IMR-90 (cell line): ENCODE data around the gene CD151. TPM values are rescaled to one million over a fixed set of nuclear protein-coding genes. Genes with fewer than 3 reads are reported as not detected.

Experiments used
- ATAC-seq: fragments of 200-7000 bp; cut with Tn5 transposase; 2 replicates; pipeline ENCODE4 v1.9.1; 2020; ENCODE audit warnings: low read depth, mild to moderate bottlenecking, moderate library complexity
- BruUV-seq: library from RNA; stranded (reverse); fragments of 400-500 nt; replicated peaks from 2 replicates; lab custom pipeline; 2021; lab: Mats Ljungman, UMichigan
- CTCF ChIA-PET: fragments of 300-600 bp; formaldehyde crosslinking; extraction: SDS; loops from one replicate; lab custom pipeline; 2021; ENCODE audit warnings: antibody characterized with exemption; lab: Yijun Ruan, JAX
- POLR2A ChIA-PET: fragments of 300-600 bp; sonication (Branson Sonifier 250); formaldehyde crosslinking; loops from one replicate; lab custom pipeline; 2022; ENCODE audit warnings: antibody characterized with exemption; ENCODE audit not compliant: unreplicated experiment; lab: Charles Lee
- DNase-seq: peaks from one replicate; pipeline ENCODE4 v3.0.0; 2013
- H2AFZ ChIP-seq: replicated peaks from 2 replicates; pipeline ENCODE3; 2013; ENCODE audit warnings: low read length, mild to moderate bottlenecking; ENCODE audit not compliant: poor library complexity
- H2AK5ac ChIP-seq: 2 replicates; pipeline ENCODE4 v1.6.1; 2013; ENCODE audit warnings: low read depth, low read length, inconsistent platforms
- H2AK9ac ChIP-seq: replicated peaks from 2 replicates; pipeline ENCODE3; 2013; ENCODE audit warnings: mild to moderate bottlenecking, low read depth, low read length, moderate library complexity; ENCODE audit not compliant: poor library complexity
- H2BK120ac ChIP-seq: 2 replicates; pipeline ENCODE4 v1.6.1; 2013; ENCODE audit warnings: low read depth, low read length, inconsistent platforms
- H2BK15ac ChIP-seq: 3 replicates; pipeline ENCODE4 v1.6.1; 2013; ENCODE audit warnings: low read depth, low read length, inconsistent platforms
- H2BK20ac ChIP-seq: 2 replicates; pipeline ENCODE4 v1.6.1; 2013; ENCODE audit warnings: low read depth, mild to moderate bottlenecking, inconsistent platforms, low read length, moderate library complexity
- H2BK5ac ChIP-seq: 2 replicates; pipeline ENCODE4 v1.6.1; 2013; ENCODE audit warnings: mild to moderate bottlenecking, low read depth, low read length, inconsistent platforms; ENCODE audit not compliant: poor library complexity, severe bottlenecking
- H3K14ac ChIP-seq: replicated peaks from 2 replicates; pipeline ENCODE4 v1.6.1; 2013; ENCODE audit warnings: low read depth, low read length, inconsistent platforms
- H3K18ac ChIP-seq: 2 replicates; pipeline ENCODE4 v1.6.1; 2013; ENCODE audit warnings: low read depth, low read length, control low read depth
- H3K23ac ChIP-seq: 2 replicates; pipeline ENCODE4 v1.6.1; 2013; ENCODE audit warnings: low read depth, low read length, inconsistent platforms
- H3K27ac ChIP-seq: 2 replicates; pipeline ENCODE4 v1.5.1; 2013; ENCODE audit warnings: mild to moderate bottlenecking, control low read depth, low read length; ENCODE audit not compliant: insufficient read depth
- H3K27me3 ChIP-seq: 2 replicates; pipeline ENCODE4 v1.6.1; 2013; ENCODE audit warnings: low read length; ENCODE audit not compliant: control insufficient read depth, insufficient read depth
- H3K36me3 ChIP-seq: 2 replicates; pipeline ENCODE4 v1.6.1; 2013; ENCODE audit warnings: low read length, mixed read lengths; ENCODE audit not compliant: control insufficient read depth, insufficient read depth
- H3K4ac ChIP-seq: 2 replicates; pipeline ENCODE4 v1.6.1; 2013; ENCODE audit warnings: low read depth, low read length, inconsistent platforms
- H3K4me1 ChIP-seq: 2 replicates; pipeline ENCODE4 v1.6.1; 2013; ENCODE audit warnings: low read length, mixed read lengths; ENCODE audit not compliant: control insufficient read depth, insufficient read depth
- H3K4me2 ChIP-seq: 2 replicates; pipeline ENCODE4 v1.6.1; 2013; ENCODE audit warnings: low read depth, mild to moderate bottlenecking, control low read depth, low read length, moderate library complexity
- H3K4me3 ChIP-seq: 2 replicates; pipeline ENCODE4 v1.5.1; 2013; ENCODE audit warnings: low read depth, mild to moderate bottlenecking, control low read depth, low read length, moderate library complexity; ENCODE audit not compliant: insufficient read depth
- H3K56ac ChIP-seq: 2 replicates; pipeline ENCODE4 v1.6.1; 2013; ENCODE audit warnings: low read length, inconsistent platforms; ENCODE audit not compliant: insufficient read depth; ENCODE audit errors: extremely low read depth
- H3K79me1 ChIP-seq, 2 experiments: 2 replicates each; pipeline ENCODE4 v1.6.1; 2013; ENCODE audit warnings: low read length in 2 of 2, inconsistent platforms in 1 of 2, low read depth in 1 of 2
- H3K9ac ChIP-seq: 2 replicates; pipeline ENCODE4 v1.6.1; 2013; ENCODE audit warnings: low read depth, low read length, control low read depth
- H3K9me1 ChIP-seq: 2 replicates; pipeline ENCODE4 v1.6.1; 2013; ENCODE audit warnings: low read length, inconsistent platforms; ENCODE audit not compliant: insufficient read depth
- H3K9me3 ChIP-seq: 2 replicates; pipeline ENCODE4 v1.6.1; 2013; ENCODE audit warnings: low read length; ENCODE audit not compliant: control insufficient read depth, insufficient read depth
- H4K20me1 ChIP-seq: 2 replicates; pipeline ENCODE4 v1.6.1; 2013; ENCODE audit warnings: low read length, inconsistent platforms; ENCODE audit not compliant: insufficient read depth
- H4K5ac ChIP-seq: 2 replicates; pipeline ENCODE4 v1.6.1; 2013; ENCODE audit warnings: mild to moderate bottlenecking, low read depth, low read length, control low read depth
- H4K8ac ChIP-seq, 2 experiments: 2 replicates each; pipeline ENCODE4 v1.6.1; 2013; ENCODE audit warnings: low read depth in 2 of 2, low read length in 2 of 2, control low read depth in 1 of 2, inconsistent platforms in 1 of 2
- H4K91ac ChIP-seq: 2 replicates; pipeline ENCODE4 v1.6.1; 2013; ENCODE audit warnings: low read depth, low read length, inconsistent platforms; ENCODE audit not compliant: insufficient read depth
- MAZ ChIP-seq: IDR thresholded peaks from 2 replicates; pipeline ENCODE4 v1.6.1; 2012; ENCODE audit warnings: low read depth, mild to moderate bottlenecking, low read length, improper control_type of control experiment, moderate library complexity, borderline replicate concordance
- MXI1 ChIP-seq: IDR thresholded peaks from 2 replicates; pipeline ENCODE4 v1.6.1; 2012; ENCODE audit warnings: low read depth, mild to moderate bottlenecking, low read length, moderate library complexity, borderline replicate concordance
- POLR2A ChIP-seq: IDR thresholded peaks from 2 replicates; pipeline ENCODE4 v1.6.1; 2012; ENCODE audit warnings: mild to moderate bottlenecking, low read depth, low read length
- USF2 ChIP-seq: fragments of 150-350 bp; IDR thresholded peaks from 2 replicates; pipeline ENCODE4 v1.6.1; 2017; ENCODE audit warnings: mild to moderate bottlenecking, antibody characterized with exemption, low read length, low read depth
- WGBS, 2 experiments: methylation state at CpG; one replicate each; pipeline versions ENCODE4 v1.1.5 to v1.1.7; 2013; ENCODE audit warnings: missing lambda C conversion rate in 2 of 2; ENCODE audit not compliant: insufficient read length in 1 of 2; ENCODE audit errors: extremely low coverage in 2 of 2; 5-methylcytosine and 5-hydroxymethylcytosine counted together
- dilution Hi-C: fragments of 300-500 bp; cut with HindIII; formaldehyde crosslinking; loops from one replicate; pipeline ENCODE4 v1.14.3; 2018; ENCODE audit warnings: low sequenced_read_pairs; ENCODE audit not compliant: unreplicated experiment
- in situ Hi-C: fragments of 300-500 bp; cut with MboI; formaldehyde crosslinking; loops from 3 replicates; pipeline ENCODE4 v1.14.3; 2019; ENCODE audit warnings: low sequenced_read_pairs, inconsistent platforms, mixed read lengths
- intact Hi-C: fragments of 100-400 bp; cut with micrococcal nuclease; formaldehyde crosslinking; loops from 2 replicates; pipeline ENCODE4 v1.10.0; 2022
- polyA plus RNA-seq, 3 experiments: library from polyadenylated mRNA; depleted of rRNA; stranded (reverse); fragments of >200 nt; gene quantifications; 2 replicates each; pipeline ENCODE4 v1.2.3, GENCODE V29; 2012; ENCODE audit warnings: low replicate concordance in 1 of 3
- total RNA-seq: library from RNA; depleted of rRNA; stranded (reverse); fragments of >200 nt; gene quantifications from 2 replicates; pipeline ENCODE4 v1.2.3, GENCODE V29; 2012

Gene CD151
- total and polyA plus RNA-seq, 2 of the 4 experiments (the other 2 are of a cell fraction): 1,150 to 1,267 TPM

GRCh38 chr11:852762-853161 is 20.0 kb downstream of the CD151 start:
- DNase-seq: no peak
- Histone ChIP-seq H3K27me3 (no peaks in the 10 kb centered on the region), H2AK5ac (no peak overlapping the region), H2BK5ac (no peak overlapping the region), H4K20me1 (peaks cover 71% of the 10 kb centered on the region), H3K23ac (no peak overlapping the region), H3K9me1 (no peaks in the 10 kb centered on the region), H2BK15ac (no peak overlapping the region), H3K79me1 (peaks cover 9 to 83% of the 10 kb centered on the region in 2 experiments), H3K18ac (no peak overlapping the region), H3K4me2 (no peak overlapping the region), H4K91ac (no peak overlapping the region), H2BK20ac (no peak overlapping the region), H3K9ac (no peak overlapping the region), H3K4me3 (no peak overlapping the region), H4K8ac (no peak overlapping the region), H2AK9ac (no peak overlapping the region), H4K5ac (no peak overlapping the region), H3K14ac (no peak overlapping the region), H3K36me3 (peaks cover 17% of the 10 kb centered on the region), H2AFZ (no peak overlapping the region), H3K27ac (no peak overlapping the region), H3K9me3 (no peaks in the 10 kb centered on the region), H3K4me1 (peaks cover 18% of the 10 kb centered on the region), H3K56ac (no peak overlapping the region), H3K4ac (no peak overlapping the region), H2BK120ac (no peak overlapping the region)
- ChIA-PET POLR2A (no interaction called here), CTCF (no interaction called here)
- dilution Hi-C loops: no loop called here
- in situ Hi-C loops: no loop called here
- no TSS peak for BruUV-seq
- WGBS, 2 experiments: 95% methylated on average over 7 of the region's 15 CpGs; no CpG with 5 or more reads in 1 of the 2 experiments
- TF ChIP-seq MXI1 (no peak), POLR2A (no peak), USF2 (no peak), MAZ (no peak)
- intact Hi-C loops: no loop called here
- ATAC-seq: no peak
